Measurements from ENCODE around the gene BCAS3. TPM values are rescaled to one million over a fixed set of nuclear protein-coding genes. Genes with fewer than 3 reads are reported as not detected.

Gene BCAS3
- total RNA-seq, 1 donor: 23.7 TPM

DNA sequence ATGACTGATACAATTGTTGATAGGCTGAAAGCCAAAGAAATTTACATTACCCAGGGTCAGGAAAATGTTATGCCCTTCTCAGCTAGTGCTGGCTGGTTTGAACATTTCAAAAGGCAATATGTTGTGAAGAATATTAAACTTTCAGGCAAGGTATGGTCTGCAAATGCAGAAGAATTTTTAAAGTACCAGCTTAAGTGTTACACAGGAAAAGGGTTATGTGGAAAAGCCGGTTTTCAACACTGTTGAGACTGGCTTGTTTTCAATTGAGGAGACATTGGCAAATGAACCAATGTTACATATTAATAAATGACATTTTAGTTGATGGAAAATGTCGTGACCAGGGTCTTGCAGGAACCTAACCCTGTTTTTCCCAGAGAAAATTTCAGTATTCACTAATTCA, 506.1 kb downstream of the BCAS3 start:
- DNase-seq (ENCODE audit: low read depth): no peak
- TF ChIP-seq, protein P1, sequence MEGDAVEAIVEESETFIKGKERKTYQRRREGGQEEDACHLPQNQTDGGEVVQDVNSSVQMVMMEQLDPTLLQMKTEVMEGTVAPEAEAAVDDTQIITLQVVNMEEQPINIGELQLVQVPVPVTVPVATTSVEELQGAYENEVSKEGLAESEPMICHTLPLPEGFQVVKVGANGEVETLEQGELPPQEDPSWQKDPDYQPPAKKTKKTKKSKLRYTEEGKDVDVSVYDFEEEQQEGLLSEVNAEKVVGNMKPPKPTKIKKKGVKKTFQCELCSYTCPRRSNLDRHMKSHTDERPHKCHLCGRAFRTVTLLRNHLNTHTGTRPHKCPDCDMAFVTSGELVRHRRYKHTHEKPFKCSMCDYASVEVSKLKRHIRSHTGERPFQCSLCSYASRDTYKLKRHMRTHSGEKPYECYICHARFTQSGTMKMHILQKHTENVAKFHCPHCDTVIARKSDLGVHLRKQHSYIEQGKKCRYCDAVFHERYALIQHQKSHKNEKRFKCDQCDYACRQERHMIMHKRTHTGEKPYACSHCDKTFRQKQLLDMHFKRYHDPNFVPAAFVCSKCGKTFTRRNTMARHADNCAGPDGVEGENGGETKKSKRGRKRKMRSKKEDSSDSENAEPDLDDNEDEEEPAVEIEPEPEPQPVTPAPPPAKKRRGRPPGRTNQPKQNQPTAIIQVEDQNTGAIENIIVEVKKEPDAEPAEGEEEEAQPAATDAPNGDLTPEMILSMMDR (IDR thresholded peaks at IDR 0.05; ENCODE audit: insufficient read depth, low read depth, low read length): no peak
- no peak overlapping the region for H3K4me3 ChIP-seq (ENCODE audit: low read depth, low read length)

DNA sequence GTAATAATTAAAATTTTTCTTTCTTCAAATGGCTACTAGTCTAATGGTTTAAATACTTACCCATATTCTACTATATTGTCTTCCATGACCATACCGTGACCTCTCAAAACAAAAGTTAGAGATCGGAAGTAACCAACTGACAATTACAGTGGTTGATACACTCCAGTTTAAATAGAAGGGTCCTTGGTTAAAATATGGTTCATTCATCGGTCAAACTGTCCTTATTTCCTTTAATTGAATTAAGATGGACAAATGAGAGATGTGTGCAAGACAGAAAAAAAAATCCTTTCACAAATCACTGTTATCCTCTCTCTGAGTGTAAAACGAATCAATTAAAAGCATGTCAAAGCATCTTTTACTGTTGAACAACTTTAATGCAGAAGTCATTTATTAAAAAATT, 507.7 kb downstream of the BCAS3 start:
- no peak for DNase-seq (ENCODE audit: low read depth)
- TF ChIP-seq, protein P1 (IDR thresholded peaks at IDR 0.05; ENCODE audit: insufficient read depth, low read depth, low read length): no peak
- H3K4me3 ChIP-seq (ENCODE audit: low read depth, low read length): no peak overlapping the region

DNA sequence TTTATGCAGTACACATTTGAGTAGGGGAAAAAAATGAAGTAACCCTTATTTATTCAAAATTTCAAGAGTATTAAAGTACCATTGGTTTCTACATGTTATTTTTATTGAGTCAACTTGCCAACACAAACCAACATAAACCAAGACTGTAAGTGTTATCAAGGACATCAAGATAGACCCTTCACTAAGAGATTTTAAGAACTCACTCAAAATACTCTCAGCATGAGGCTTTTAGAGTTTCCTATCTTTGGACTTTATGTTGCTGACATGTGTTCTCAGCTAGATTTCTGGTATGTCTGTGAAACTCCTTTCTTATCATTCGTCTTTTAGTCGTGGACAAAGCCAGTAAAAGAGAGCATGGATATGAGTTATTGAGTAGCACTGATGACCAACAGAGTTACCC, 509.4 kb downstream of the BCAS3 start:
- peak; percentile 30 for DNase-seq (ENCODE audit: low read depth)
- TF ChIP-seq, protein P1 (IDR thresholded peaks at IDR 0.05; ENCODE audit: insufficient read depth, low read depth, low read length): no peak
- no peak overlapping the region for H3K4me3 ChIP-seq (ENCODE audit: low read depth, low read length)

DNA sequence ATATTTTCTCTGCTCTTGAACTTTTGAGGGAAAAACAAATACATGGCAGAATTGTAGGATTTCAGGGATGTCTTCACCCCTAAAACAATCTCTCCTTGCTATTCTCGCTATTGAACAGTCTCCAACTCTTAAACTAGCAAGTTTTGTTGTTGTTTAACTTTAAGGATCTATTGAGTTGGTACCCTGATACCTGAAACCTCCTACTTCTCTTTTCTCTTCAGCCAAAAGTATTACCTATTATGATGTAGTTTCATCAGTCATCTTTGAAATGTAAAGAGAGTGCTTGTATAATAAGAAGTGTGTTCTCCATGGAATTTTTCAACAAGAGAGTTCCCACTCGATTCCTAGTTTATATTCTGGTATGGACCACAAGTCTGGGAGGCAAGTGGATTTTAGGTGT, 510.4 kb downstream of the BCAS3 start:
- TF ChIP-seq, protein P1 (IDR thresholded peaks at IDR 0.05; ENCODE audit: insufficient read depth, low read depth, low read length): no peak
- no peak overlapping the region for H3K4me3 ChIP-seq (ENCODE audit: low read depth, low read length)
- DNase-seq (ENCODE audit: low read depth): no peak

DNA sequence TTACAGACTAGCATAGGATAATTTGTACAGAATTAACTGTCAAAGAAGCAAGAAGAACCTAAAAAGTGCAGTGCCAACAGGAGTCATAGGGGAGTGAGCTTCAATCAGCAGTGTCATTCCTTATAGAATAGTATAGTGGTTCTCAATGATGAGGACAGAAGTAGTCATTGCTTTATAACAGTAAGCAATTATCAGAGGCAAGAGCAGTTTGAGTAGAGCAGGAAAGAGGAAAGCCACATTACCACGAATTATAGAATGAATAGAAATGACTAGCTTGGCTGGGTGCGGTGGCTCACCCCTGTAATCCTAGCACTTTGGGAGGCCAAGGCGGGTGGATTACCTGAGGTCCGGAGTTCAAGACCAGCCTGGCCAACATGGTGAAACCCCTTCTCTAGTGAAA, 512.3 kb downstream of the BCAS3 start:
- TF ChIP-seq, protein P1 (IDR thresholded peaks at IDR 0.05; ENCODE audit: insufficient read depth, low read depth, low read length): no peak
- no peak for DNase-seq (ENCODE audit: low read depth)
- H3K4me3 ChIP-seq (ENCODE audit: low read depth, low read length): no peak overlapping the region

DNA sequence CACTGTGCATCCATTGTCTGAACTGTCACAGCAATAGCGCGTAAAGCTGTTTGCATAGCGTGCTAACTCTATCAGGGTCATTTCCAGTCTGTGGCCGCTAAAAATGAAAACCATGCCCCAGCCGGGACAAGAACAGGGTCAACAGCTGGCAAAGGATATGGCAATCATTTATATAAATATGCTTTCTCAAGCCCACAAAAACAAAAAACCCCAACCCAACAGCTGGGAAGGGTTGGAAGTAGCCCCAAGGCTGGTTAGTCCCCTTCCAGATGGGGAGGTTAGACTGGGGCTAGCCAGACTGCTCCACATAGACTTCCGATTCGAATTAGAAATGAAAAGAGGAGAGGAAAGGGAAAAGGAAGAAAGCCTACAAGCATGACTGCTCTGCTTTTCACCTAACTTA, 518.7 kb downstream of the BCAS3 start:
- TF ChIP-seq, protein P1 (IDR thresholded peaks at IDR 0.05; ENCODE audit: insufficient read depth, low read depth, low read length): no peak
- peak; percentile 72 for DNase-seq (ENCODE audit: low read depth)
- H3K4me3 ChIP-seq (ENCODE audit: low read depth, low read length): peak overlapping the region; percentile 16

DNA sequence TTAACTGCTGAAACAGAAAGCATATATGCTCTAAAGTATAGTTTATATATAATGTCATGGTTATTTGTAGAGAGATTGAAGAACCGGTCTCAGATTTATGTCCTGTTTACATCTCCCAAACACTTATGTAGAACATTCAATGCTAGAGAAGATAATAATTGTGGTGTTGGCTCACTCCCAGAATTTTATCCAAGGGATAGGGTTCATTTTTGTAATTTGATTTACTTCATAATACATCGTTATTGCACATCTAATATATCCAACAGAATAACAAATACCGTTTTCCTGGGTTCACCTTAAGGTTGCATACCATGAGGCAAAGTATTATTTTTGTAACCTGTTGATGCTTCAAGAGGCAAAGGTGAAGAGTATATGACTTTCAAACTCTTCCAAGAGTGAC, 519.1 kb downstream of the BCAS3 start:
- peak; percentile 67 for DNase-seq (ENCODE audit: low read depth)
- no peak overlapping the region for H3K4me3 ChIP-seq (ENCODE audit: low read depth, low read length)
- TF ChIP-seq, protein P1 (IDR thresholded peaks at IDR 0.05; ENCODE audit: insufficient read depth, low read depth, low read length): no peak
